Loucy (cell line): ENCODE results near the gene C12orf56.

Experiments used
- H2AFZ ChIP-seq: fragments of 200-600 bp; sonication (generic); 2 replicates; pipeline ENCODE4 v1.6.0; 2016; ENCODE audit warnings: antibody characterized with exemption, mild to moderate bottlenecking, low read length, moderate library complexity
- H3F3A ChIP-seq: fragments of 200-600 bp; 2 replicates; pipeline ENCODE4 v1.6.0; 2016; ENCODE audit warnings: antibody characterized with exemption, low read depth, mild to moderate bottlenecking
- H3K27me3 ChIP-seq: fragments of 200-600 bp; sonication (generic); 2 replicates; pipeline ENCODE4 v1.6.1; 2014; ENCODE audit warnings: low read length, mild to moderate bottlenecking; ENCODE audit not compliant: insufficient read depth, poor library complexity, severe bottlenecking
- H3K36me3 ChIP-seq: fragments of 200-600 bp; sonication (generic); 2 replicates; pipeline ENCODE4 v1.6.1; 2016; ENCODE audit warnings: low read length; ENCODE audit not compliant: insufficient read depth
- H3K4me1 ChIP-seq: fragments of 200-600 bp; sonication (generic); 2 replicates; pipeline ENCODE4 v1.5.1; 2014; ENCODE audit warnings: low read length, mild to moderate bottlenecking; ENCODE audit not compliant: insufficient read depth, poor library complexity, severe bottlenecking
- H3K4me2 ChIP-seq: fragments of 200-600 bp; sonication (generic); 2 replicates; pipeline ENCODE4 v1.6.0; 2014; ENCODE audit warnings: antibody characterized with exemption, low read length, low read depth, mild to moderate bottlenecking; ENCODE audit not compliant: poor library complexity, severe bottlenecking
- H3K4me3 ChIP-seq: fragments of 200-600 bp; sonication (generic); 2 replicates; pipeline ENCODE4 v1.5.1; 2014; ENCODE audit warnings: low read length, mild to moderate bottlenecking, mixed read lengths; ENCODE audit not compliant: poor library complexity, severe bottlenecking
- H3K79me2 ChIP-seq: fragments of 200-600 bp; sonication (generic); 2 replicates; pipeline ENCODE4 v1.6.1; 2014; ENCODE audit warnings: low read length; ENCODE audit not compliant: insufficient read depth
- H3K9ac ChIP-seq: fragments of 200-600 bp; sonication (generic); 2 replicates; pipeline ENCODE4 v1.6.0; 2014; ENCODE audit warnings: mild to moderate bottlenecking, low read depth, low read length, moderate library complexity; ENCODE audit not compliant: poor library complexity, severe bottlenecking
- H3K9me2 ChIP-seq: fragments of 200-600 bp; sonication (generic); replicated peaks from 2 replicates; pipeline ENCODE4 v1.6.1; 2016; ENCODE audit warnings: low read depth, low read length, mixed read lengths
- H3K9me3 ChIP-seq: fragments of 200-600 bp; sonication (generic); 2 replicates; pipeline ENCODE4 v1.6.1; 2014; ENCODE audit warnings: mild to moderate bottlenecking, antibody characterized with exemption, low read length, low read depth; ENCODE audit not compliant: insufficient read depth
- H4K20me1 ChIP-seq: fragments of 200-600 bp; sonication (generic); 2 replicates; pipeline ENCODE4 v1.6.0; 2014; ENCODE audit warnings: antibody characterized with exemption, low read length, mild to moderate bottlenecking; ENCODE audit not compliant: insufficient read depth, poor library complexity, severe bottlenecking
- CTCF ChIP-seq: fragments of 200-600 bp; sonication (generic); conservative IDR thresholded peaks from 2 replicates; pipeline ENCODE4 v1.5.1; 2014; ENCODE audit warnings: mild to moderate bottlenecking, antibody characterized with exemption, low read length
- EZH2phosphoT487 ChIP-seq: fragments of 200-600 bp; IDR thresholded peaks from 2 replicates; pipeline ENCODE4 v1.6.1; 2018; ENCODE audit warnings: antibody characterized with exemption, mild to moderate bottlenecking, moderate library complexity, borderline replicate concordance

C12orf56 gene

DNA sequence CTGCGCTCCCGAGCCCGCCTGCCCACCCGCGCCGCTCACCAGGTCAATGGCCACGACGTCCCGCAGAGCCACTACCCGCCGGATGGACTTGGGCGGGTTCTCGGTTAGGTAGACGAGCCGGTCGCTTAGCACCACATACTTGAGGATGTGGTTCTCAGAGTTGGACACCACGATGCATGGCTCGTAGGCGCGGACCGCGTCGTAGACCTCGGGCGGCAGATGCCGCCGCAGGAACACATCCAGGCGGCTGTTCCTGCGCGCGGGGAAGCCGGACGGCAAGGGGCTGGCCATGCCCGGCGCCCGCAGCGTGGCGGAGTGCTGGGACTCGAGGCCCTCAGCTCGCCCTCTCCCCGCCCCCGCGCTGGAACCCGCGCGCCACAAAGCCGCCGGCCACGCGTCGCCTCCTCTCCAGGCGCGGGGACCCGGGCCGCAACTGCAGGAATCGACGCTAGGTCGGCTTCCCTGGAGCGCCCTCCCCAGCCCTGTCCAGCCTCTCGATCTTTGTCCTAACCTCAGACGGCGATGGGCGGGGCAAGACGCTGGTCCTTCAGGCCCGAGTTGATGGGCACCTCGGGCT, at the start of gene C12orf56:
Gene C12orf56 (minus strand): TSS at position 484 of the 577 bp plus-strand sequence. CDS start 193 bp downstream, at position 291.
- H3K4me1 ChIP-seq, result no peaks in the 10 kb centered on the region
- H3K27me3 ChIP-seq, result no peaks in the 10 kb centered on the region
- H3K9me2 ChIP-seq, result no peaks in the 10 kb centered on the region
- no peaks in the 10 kb centered on the region for H3K9me3 ChIP-seq
- H3K4me3 ChIP-seq, result no peak within 1 kb of the TSS
- H3K36me3 ChIP-seq, result no peaks in the 10 kb centered on the region
- H3K9ac ChIP-seq, result no peak within 1 kb of the TSS
- no peaks in the 10 kb centered on the region for H3F3A ChIP-seq
- H4K20me1 ChIP-seq, result no peaks in the 10 kb centered on the region
- TF ChIP-seq CTCF (no peak), EZH2phosphoT487 (no peak)
- no peak within 1 kb of the TSS for H3K4me2 ChIP-seq
- H3K79me2 ChIP-seq, result no peaks in the 10 kb centered on the region
- no peak within 1 kb of the TSS for H2AFZ ChIP-seq

- Histone ChIP-seq H3K79me2 (no peaks in the 10 kb centered on the region), H3K9me3 (no peaks in the 10 kb centered on the region), H3K4me3 (no peak overlapping the region), H2AFZ (no peak overlapping the region), H3K4me1 (no peaks in the 10 kb centered on the region), H3K36me3 (peaks cover 78% of the 10 kb centered on the region), H3K27me3 (no peaks in the 10 kb centered on the region), H3K9me2 (no peaks in the 10 kb centered on the region), H3K4me2 (no peak overlapping the region), H3F3A (no peaks in the 10 kb centered on the region), H4K20me1 (no peaks in the 10 kb centered on the region), H3K9ac (no peak overlapping the region)
- no peak for TF ChIP-seq EZH2phosphoT487
These were observed 49.5 kb upstream of the C12orf56 start for GRCh38 chr12:64440100-64440499.

DNA sequence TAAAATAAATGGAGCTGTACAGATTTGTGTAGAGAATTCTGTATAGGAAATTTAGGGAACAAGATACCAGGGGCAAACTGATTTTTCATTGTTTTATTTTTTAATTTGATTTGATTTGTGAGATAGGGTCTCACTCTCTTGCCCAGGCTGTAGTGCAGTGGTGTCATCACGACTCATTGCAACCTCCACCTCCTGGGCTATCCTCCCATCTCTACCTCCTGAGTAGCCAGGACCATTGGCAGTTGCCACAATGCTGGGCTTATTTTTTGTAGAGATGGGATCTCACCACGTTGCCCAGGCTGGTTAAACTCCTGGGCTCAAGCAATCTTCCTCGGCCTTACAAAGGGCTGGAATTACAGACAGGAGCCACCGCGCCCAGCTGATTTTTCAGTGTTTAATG, 43.4 kb upstream of the C12orf56 start:
- Histone ChIP-seq H3K9me2 (no peaks in the 10 kb centered on the region), H3K4me2 (no peak overlapping the region), H4K20me1 (no peaks in the 10 kb centered on the region), H3K36me3 (peaks cover 91% of the 10 kb centered on the region), H3K4me1 (no peaks in the 10 kb centered on the region), H3K9ac (no peak overlapping the region), H3K9me3 (no peaks in the 10 kb centered on the region), H3K4me3 (no peak overlapping the region), H2AFZ (no peak overlapping the region), H3K79me2 (no peaks in the 10 kb centered on the region), H3K27me3 (no peaks in the 10 kb centered on the region), H3F3A (no peaks in the 10 kb centered on the region)
- TF ChIP-seq EZH2phosphoT487, result no peak
- TF ChIP-seq CTCF, result no peak

- no peaks in the 10 kb centered on the region for H3K27me3 ChIP-seq
- no peak overlapping the region for H3K4me3 ChIP-seq
- TF ChIP-seq EZH2phosphoT487 (no peak), CTCF (no peak)
- no peaks in the 10 kb centered on the region for H4K20me1 ChIP-seq
- H3K4me1 ChIP-seq, result no peaks in the 10 kb centered on the region
- no peak overlapping the region for H3K9ac ChIP-seq
- H2AFZ ChIP-seq, result no peak overlapping the region
- H3K9me2 ChIP-seq, result no peaks in the 10 kb centered on the region
- H3F3A ChIP-seq, result no peaks in the 10 kb centered on the region
- no peaks in the 10 kb centered on the region for H3K9me3 ChIP-seq
- no peak overlapping the region for H3K4me2 ChIP-seq
- peaks cover 92% of the 10 kb centered on the region for H3K36me3 ChIP-seq
- H3K79me2 ChIP-seq, result no peaks in the 10 kb centered on the region
These were observed 41.2 kb upstream of the C12orf56 start for GRCh38 chr12:64431791-64432190.
